Activated T-helper 17 cell treated with anti-CD3 and anti-CD28 coated beads, Interleukin-2, amount 50 U/mL, for 72 hours (primary cell): Measurements from ENCODE around the gene FREM2. TPM values are rescaled to one million over a fixed set of nuclear protein-coding genes. Genes with fewer than 3 reads are reported as not detected.

ENCODE experiments used
- ATAC-seq: fragments of 150-1000 bp; cut with Tn5 transposase; replicated peaks from 2 replicates; pipeline ENCODE4 v1.10.0; 2021; ENCODE audit warnings: mild to moderate bottlenecking, moderate library complexity
- H3K27ac Mint-ChIP-seq: one replicate; pipeline ENCODE4 v1.8.0; 2022; ENCODE audit warnings: mixed read lengths
- H3K27me3 Mint-ChIP-seq: one replicate; pipeline ENCODE4 v1.8.0; 2022; ENCODE audit warnings: mixed read lengths
- H3K36me3 Mint-ChIP-seq: one replicate; pipeline ENCODE4 v1.8.0; 2022; ENCODE audit warnings: low read depth, mild to moderate bottlenecking, mixed read lengths
- H3K4me1 Mint-ChIP-seq: one replicate; pipeline ENCODE4 v1.8.0; 2022; ENCODE audit warnings: mixed read lengths
- H3K4me3 Mint-ChIP-seq: one replicate; pipeline ENCODE4 v1.8.0; 2022; ENCODE audit warnings: mild to moderate bottlenecking, mixed read lengths
- H3K9me3 Mint-ChIP-seq: one replicate; pipeline ENCODE4 v1.8.0; 2022; ENCODE audit warnings: mixed read lengths
- total RNA-seq, 2 donors: library from RNA; stranded (reverse); gene quantifications; one replicate each; pipeline ENCODE4 v1.2.3, GENCODE V29; 2022

The FREM2 gene
- total RNA-seq, 2 donors from 2014 or later: not detected

- H3K9me3 Mint-ChIP-seq: peaks cover 4% of the 10 kb centered on the region
- no peaks in the 10 kb centered on the region for H3K27me3 Mint-ChIP-seq
- ATAC-seq: no peak
- no peak overlapping the region for H3K27ac Mint-ChIP-seq
- no peaks in the 10 kb centered on the region for H3K36me3 Mint-ChIP-seq
- no peak overlapping the region for H3K4me3 Mint-ChIP-seq
- H3K4me1 Mint-ChIP-seq: peaks cover 5% of the 10 kb centered on the region
Observed at GRCh38 chr13:38703255-38703654, 16.4 kb downstream of the FREM2 start.

DNA sequence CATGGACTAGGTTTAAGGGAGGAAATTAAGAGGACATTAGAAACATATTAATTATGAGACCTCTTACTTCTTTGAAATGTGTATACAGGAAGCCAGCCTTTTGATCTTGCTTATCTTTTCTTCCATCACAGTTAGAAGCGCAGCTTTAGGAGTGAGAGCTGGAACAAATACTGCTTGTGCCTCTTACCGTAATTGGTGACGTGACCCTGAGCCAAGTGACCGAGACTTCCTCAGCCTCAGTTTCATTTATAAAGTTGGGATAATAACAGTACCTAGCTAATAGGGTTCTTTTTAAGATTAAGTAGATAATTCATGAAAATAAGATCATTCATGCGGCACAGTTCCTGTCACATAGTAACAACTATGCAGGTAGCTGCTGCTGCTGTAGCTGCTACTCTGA lies 18.5 kb downstream of the FREM2 start:
- Mint-ChIP-seq H3K36me3 (no peaks in the 10 kb centered on the region), H3K27ac (no peak overlapping the region), H3K9me3 (peaks cover 4% of the 10 kb centered on the region), H3K4me1 (peaks cover 5% of the 10 kb centered on the region), H3K27me3 (peaks cover 3% of the 10 kb centered on the region), H3K4me3 (no peak overlapping the region)
- ATAC-seq: no peak

DNA sequence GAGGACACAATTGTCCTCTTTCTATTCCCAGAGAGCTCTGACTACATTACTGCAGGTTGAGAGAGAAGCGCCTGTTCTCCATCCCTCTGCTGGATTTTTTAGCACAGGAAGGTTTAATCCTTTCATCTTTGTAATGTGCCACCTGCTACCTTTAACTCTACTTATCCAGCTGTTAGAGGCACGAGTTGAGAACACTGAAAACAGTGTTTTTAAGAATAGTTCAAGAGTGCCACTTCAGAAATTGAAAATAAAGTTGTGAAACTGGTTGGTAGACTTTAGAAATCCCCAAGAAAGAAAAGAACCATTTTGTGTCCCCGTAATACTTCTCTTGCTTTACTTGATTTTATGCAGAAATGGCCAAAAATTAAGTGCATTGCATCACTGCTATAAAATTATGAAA lies 20.6 kb downstream of the FREM2 start:
- ATAC-seq: no peak
- no peak overlapping the region for H3K4me3 Mint-ChIP-seq
- no peaks in the 10 kb centered on the region for H3K36me3 Mint-ChIP-seq
- no peak overlapping the region for H3K27ac Mint-ChIP-seq
- peaks cover 5% of the 10 kb centered on the region for H3K4me1 Mint-ChIP-seq
- peaks cover 4% of the 10 kb centered on the region for H3K9me3 Mint-ChIP-seq
- peaks cover 3% of the 10 kb centered on the region for H3K27me3 Mint-ChIP-seq

DNA sequence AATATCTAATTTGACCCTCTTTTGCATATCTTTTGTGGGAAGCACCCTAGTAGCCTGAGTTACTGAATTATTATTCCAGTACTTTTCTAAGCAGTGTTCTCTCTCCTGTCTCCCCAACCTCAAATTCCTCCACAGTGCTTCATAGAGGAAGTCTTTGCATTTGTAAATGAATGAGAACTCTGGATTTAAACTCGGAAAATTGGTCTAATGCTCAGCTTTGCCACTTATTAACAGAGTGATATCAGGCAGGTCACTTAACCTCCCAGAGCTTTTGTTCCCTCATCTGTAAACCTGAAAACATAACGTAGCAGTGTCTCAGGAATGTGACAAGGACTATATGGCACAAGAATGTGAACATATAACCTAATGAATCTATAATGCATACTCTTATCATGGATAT lies 26.2 kb downstream of the FREM2 start:
- no peaks in the 10 kb centered on the region for H3K36me3 Mint-ChIP-seq
- H3K27me3 Mint-ChIP-seq: peaks cover 3% of the 10 kb centered on the region
- H3K4me1 Mint-ChIP-seq: no peaks in the 10 kb centered on the region
- no peak overlapping the region for H3K4me3 Mint-ChIP-seq
- ATAC-seq: no peak
- H3K27ac Mint-ChIP-seq: no peak overlapping the region
- no peaks in the 10 kb centered on the region for H3K9me3 Mint-ChIP-seq

DNA sequence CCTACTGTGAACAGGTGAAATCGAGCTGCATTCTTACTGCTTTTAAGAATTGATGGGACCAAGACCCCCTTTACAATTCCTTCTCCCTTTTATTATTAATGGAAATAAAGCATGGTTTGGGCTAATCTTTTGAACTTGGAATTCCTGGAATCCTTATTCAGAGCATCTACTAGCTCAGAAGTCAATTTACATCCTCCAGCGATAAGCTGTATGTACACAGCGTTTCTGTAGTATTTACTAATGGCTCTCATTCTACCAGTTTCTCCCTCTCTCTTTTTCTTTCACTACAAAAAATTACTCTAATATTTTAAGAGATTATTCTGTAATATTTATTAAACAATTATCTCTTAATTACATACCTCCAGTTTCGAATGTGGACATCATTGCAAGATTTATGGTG lies 31.5 kb downstream of the FREM2 start:
- H3K27ac Mint-ChIP-seq: no peak overlapping the region
- no peak for ATAC-seq
- H3K4me3 Mint-ChIP-seq: no peak overlapping the region
- no peaks in the 10 kb centered on the region for H3K9me3 Mint-ChIP-seq
- no peaks in the 10 kb centered on the region for H3K4me1 Mint-ChIP-seq
- no peaks in the 10 kb centered on the region for H3K36me3 Mint-ChIP-seq
- H3K27me3 Mint-ChIP-seq: peaks cover 11% of the 10 kb centered on the region

DNA sequence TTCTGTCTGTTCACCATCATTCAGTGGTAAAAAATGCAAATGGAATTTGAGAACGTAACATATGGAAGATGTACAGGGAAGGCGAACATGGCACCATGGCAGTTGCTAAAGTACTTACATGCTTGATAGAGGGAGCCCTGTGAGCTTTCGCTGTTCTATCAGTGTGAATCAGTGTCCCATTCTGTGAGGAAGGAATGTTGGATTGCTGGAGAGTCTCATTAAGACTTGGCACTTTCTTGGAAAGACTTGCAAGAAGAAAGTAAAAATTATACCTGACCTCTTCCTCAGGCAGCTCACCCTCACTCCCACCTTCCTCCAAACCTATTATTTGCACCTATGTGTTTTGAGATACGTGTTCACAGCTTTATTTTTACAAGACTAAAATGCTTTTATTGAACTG lies 43.5 kb downstream of the FREM2 start:
- H3K27ac Mint-ChIP-seq: no peak overlapping the region
- H3K4me3 Mint-ChIP-seq: no peak overlapping the region
- H3K9me3 Mint-ChIP-seq: no peaks in the 10 kb centered on the region
- no peaks in the 10 kb centered on the region for H3K4me1 Mint-ChIP-seq
- H3K36me3 Mint-ChIP-seq: no peaks in the 10 kb centered on the region
- H3K27me3 Mint-ChIP-seq: peaks cover 11% of the 10 kb centered on the region
- ATAC-seq: no peak

DNA sequence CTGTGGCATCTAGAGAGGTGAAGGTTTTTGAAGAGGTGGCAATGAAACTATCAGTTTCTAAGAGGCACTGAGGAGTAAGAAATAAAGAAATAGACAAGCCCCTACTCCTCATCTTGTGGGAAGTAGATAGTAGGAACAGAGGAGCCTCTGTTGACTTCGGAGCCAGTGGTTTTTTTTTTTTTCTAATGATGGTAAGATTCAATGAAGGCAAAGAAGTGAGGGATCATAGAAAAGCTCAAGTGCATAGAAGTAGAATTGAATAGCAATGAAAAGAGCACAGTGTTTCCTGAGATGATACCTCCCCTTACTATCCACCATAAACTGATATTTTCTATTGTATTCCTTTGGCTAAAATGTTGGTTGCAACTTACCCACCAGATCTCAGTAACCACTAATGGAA lies 46.3 kb downstream of the FREM2 start:
- H3K27me3 Mint-ChIP-seq: peaks cover 20% of the 10 kb centered on the region
- no peak for ATAC-seq
- H3K36me3 Mint-ChIP-seq: no peaks in the 10 kb centered on the region
- no peaks in the 10 kb centered on the region for H3K4me1 Mint-ChIP-seq
- no peak overlapping the region for H3K4me3 Mint-ChIP-seq
- H3K9me3 Mint-ChIP-seq: no peaks in the 10 kb centered on the region
- H3K27ac Mint-ChIP-seq: no peak overlapping the region

GRCh38 chr13:38735665-38736440 lies 49.0 kb downstream of the FREM2 start:
- H3K4me1 Mint-ChIP-seq: no peaks in the 10 kb centered on the region
- H3K36me3 Mint-ChIP-seq: no peaks in the 10 kb centered on the region
- ATAC-seq: no peak
- no peak overlapping the region for H3K4me3 Mint-ChIP-seq
- no peak overlapping the region for H3K27ac Mint-ChIP-seq
- H3K9me3 Mint-ChIP-seq: no peaks in the 10 kb centered on the region
- H3K27me3 Mint-ChIP-seq: peaks cover 18% of the 10 kb centered on the region

GRCh38 chr13:38743466-38743865 lies 56.6 kb downstream of the FREM2 start:
- H3K4me1 Mint-ChIP-seq: no peaks in the 10 kb centered on the region
- H3K4me3 Mint-ChIP-seq: no peak overlapping the region
- ATAC-seq: no peak
- no peaks in the 10 kb centered on the region for H3K36me3 Mint-ChIP-seq
- no peaks in the 10 kb centered on the region for H3K9me3 Mint-ChIP-seq
- no peak overlapping the region for H3K27ac Mint-ChIP-seq
- H3K27me3 Mint-ChIP-seq: peaks cover 5% of the 10 kb centered on the region

DNA sequence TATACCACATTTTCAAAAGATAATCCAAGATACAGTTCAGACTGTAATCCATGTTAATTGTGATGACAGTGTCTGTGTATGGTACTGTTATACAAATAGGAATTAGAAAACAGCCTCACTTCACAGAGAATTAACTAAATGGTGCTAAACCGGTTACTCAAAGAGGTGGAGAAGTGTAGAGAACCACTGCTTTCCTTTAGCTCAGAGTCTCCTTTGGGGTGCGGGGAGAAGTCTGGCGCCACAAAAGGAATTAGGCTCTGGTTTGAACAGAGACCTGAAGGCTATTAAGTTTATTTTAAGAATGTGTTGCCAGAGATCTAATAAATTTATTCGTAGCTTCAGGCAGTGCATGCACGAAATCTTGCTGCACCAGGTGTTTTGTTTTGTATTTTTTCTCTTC lies 65.8 kb downstream of the FREM2 start:
- peaks cover 9% of the 10 kb centered on the region for H3K27me3 Mint-ChIP-seq
- ATAC-seq: no peak
- H3K36me3 Mint-ChIP-seq: no peaks in the 10 kb centered on the region
- H3K4me3 Mint-ChIP-seq: no peak overlapping the region
- H3K9me3 Mint-ChIP-seq: no peaks in the 10 kb centered on the region
- H3K27ac Mint-ChIP-seq: no peak overlapping the region
- H3K4me1 Mint-ChIP-seq: no peaks in the 10 kb centered on the region

DNA sequence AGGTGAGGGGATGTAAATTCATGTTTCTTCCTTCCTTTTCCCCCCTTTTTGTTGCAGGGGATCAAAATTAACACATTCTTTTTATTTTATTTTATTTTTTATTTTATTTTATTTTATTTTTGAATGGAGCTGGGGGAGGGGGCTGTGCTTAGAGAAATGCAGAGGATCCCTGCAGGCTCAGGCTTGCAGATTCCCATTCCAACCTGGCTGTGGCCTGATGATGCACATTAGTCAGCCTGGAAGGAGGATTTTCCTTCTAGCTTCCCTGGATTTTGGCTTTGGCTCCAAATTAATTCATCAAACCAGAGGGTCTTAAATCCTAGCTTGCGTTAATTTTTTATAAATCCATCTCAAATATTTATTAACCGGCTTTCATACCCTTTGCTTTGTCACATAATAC lies 67.0 kb downstream of the FREM2 start:
- H3K27me3 Mint-ChIP-seq: peaks cover 17% of the 10 kb centered on the region
- no peak overlapping the region for H3K4me3 Mint-ChIP-seq
- no peaks in the 10 kb centered on the region for H3K4me1 Mint-ChIP-seq
- ATAC-seq: no peak
- no peak overlapping the region for H3K27ac Mint-ChIP-seq
- H3K9me3 Mint-ChIP-seq: no peaks in the 10 kb centered on the region
- no peaks in the 10 kb centered on the region for H3K36me3 Mint-ChIP-seq

DNA sequence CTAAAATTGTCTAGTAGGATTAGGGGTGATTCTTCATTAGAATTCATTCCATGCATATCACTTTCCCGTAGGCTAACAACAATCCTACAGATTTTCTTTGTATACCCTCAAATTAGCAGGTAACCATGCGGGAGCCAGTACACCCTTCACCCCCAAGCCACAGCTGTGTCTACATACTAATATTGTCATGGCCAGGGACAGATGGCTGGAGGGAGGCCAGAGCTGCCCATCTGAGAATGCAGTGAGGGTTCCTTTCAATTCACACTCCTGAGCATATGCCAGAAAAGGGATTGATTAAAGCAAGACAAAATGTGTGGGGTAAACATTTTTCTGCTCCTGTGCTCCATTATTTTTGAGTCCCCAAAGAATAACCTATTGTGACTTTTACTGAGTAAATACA lies 68.9 kb downstream of the FREM2 start:
- H3K27me3 Mint-ChIP-seq: peaks cover 17% of the 10 kb centered on the region
- no peak overlapping the region for H3K4me3 Mint-ChIP-seq
- H3K36me3 Mint-ChIP-seq: no peaks in the 10 kb centered on the region
- H3K27ac Mint-ChIP-seq: no peak overlapping the region
- no peaks in the 10 kb centered on the region for H3K4me1 Mint-ChIP-seq
- no peak for ATAC-seq
- no peaks in the 10 kb centered on the region for H3K9me3 Mint-ChIP-seq

DNA sequence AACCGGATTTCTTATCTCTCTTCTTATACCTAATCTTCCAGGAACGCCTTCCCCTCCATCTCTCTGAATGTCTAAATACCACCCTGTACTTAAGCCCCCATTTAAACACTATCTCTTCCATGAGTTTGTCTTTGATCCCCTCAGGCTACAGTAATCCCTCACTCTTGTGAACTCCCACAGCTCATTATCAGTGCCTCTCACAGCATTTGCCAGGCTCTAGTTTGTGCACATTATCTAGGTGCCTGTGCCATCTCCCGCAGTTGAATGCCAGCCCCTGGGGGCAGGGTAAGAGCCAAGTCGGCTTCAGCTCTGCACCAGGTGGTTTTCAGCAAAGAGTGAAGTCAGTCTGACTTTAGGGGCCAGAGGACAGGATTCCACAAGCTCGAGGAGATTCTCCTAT lies 71.4 kb downstream of the FREM2 start:
- Mint-ChIP-seq H3K27ac (no peak overlapping the region), H3K36me3 (no peaks in the 10 kb centered on the region), H3K4me1 (no peaks in the 10 kb centered on the region), H3K4me3 (no peak overlapping the region), H3K9me3 (no peaks in the 10 kb centered on the region), H3K27me3 (peaks cover 24% of the 10 kb centered on the region)
- no peak for ATAC-seq

- Mint-ChIP-seq H3K27me3 (peaks cover 24% of the 10 kb centered on the region), H3K4me1 (no peaks in the 10 kb centered on the region), H3K27ac (no peak overlapping the region), H3K36me3 (no peaks in the 10 kb centered on the region), H3K4me3 (no peak overlapping the region), H3K9me3 (no peaks in the 10 kb centered on the region)
- no peak for ATAC-seq
Observed at GRCh38 chr13:38759390-38759789, 72.5 kb downstream of the FREM2 start.

DNA sequence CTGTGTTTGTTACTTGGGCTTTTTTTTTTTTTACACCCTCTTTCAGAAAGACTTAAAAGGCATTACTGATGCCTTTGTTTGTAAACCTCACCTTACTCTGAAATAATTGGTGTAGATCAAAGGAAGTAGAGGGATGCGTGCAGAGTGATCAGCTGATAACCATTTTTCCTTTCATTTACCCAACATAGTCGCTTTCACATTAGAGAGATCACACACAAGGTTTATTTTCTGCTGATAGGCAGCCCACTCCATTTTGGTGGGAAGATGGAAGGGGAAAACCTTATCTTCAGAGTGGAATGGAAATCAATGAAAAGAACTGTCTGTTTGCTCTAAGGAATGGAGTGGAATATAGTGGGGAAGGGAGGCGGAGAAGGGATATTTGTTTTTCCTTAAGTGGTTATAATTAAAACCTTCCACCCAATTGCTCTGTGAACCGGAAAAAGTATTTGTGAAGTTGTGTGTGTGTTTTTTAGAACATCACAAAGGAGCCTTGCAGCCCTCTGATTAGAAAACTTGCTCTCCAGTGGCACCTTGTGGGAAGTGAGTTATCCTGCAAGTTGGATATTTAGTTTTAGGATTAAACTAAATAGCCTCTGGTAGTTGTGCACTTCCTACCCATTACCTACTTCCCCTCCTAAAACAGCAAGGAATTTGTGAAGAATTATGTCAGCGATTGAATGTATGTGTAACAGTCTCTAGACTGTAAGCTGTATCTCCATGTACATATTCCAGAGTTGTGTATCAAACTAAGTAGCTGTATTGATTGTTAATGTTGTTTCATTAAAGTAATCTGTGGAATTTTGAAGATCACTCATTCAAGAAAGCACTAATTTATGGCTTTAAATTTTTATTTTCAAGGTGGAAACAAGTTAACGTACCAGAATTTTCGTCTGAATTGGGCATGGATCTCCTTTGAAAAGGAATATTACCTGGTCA lies 76.8 kb downstream of the FREM2 start:
- Mint-ChIP-seq H3K27ac (no peak overlapping the region), H3K36me3 (no peaks in the 10 kb centered on the region), H3K4me1 (no peaks in the 10 kb centered on the region), H3K27me3 (peaks cover 9% of the 10 kb centered on the region), H3K9me3 (no peaks in the 10 kb centered on the region), H3K4me3 (no peak overlapping the region)
- ATAC-seq: no peak
